ENCODE results near the gene CFAP141. TPM values are rescaled to one million over a fixed set of nuclear protein-coding genes. Genes with fewer than 3 reads are reported as not detected.

CFAP141 gene
- total RNA-seq, 1 experiment from 2014 or later, result not detected

GRCh38 chr1:154191990-154192461 lies 14.1 kb downstream of the CFAP141 start, which contains the start of gene TPM3:
Gene TPM3 (minus strand): TSS chr1:154192100. CDS start chr1:154192018, 82 bp downstream.
- ATAC-seq, result no peak
- H3K9ac ChIP-seq (ENCODE audit: low read length), result no peak within 1 kb of the TSS
- H3K4me3 ChIP-seq (replicated peaks in 1 of 2; ENCODE audit: low read depth in 1 of 2, low read length in 2 of 2), result no peak within 1 kb of the TSS
- POLR2A ChIA-PET, result no interaction called here
- no peak for DNase-seq (ENCODE audit: low read depth, low spot score)
- TF ChIP-seq EZH2phosphoT487 (IDR thresholded peaks at IDR 0.05; ENCODE audit: borderline replicate concordance) (no peak), POLR2AphosphoS5 (IDR thresholded peaks at IDR 0.05; ENCODE audit: low read depth, low read length) (no peak), JUND (IDR thresholded peaks at IDR 0.05) (no peak), POLR2A (IDR thresholded peaks at IDR 0.05; ENCODE audit: borderline replicate concordance, extremely low read depth, insufficient read depth, insufficient read length) (no peak), EZH2 (IDR thresholded peaks at IDR 0.05) (no peak), ATF3 (IDR thresholded peaks at IDR 0.05) (no peak), TCF7L2 (IDR thresholded peaks at IDR 0.05; ENCODE audit: borderline replicate concordance, extremely low read depth, insufficient read depth, insufficient read length) (no peak)
- intact Hi-C loops (cut with micrococcal nuclease), result no loop called here
- H3K27ac ChIP-seq (ENCODE audit: low read depth, low read length), result no peak within 1 kb of the TSS
- no TSS peak for BruUV-seq (replicated peaks)
- H3K79me2 ChIP-seq (ENCODE audit: insufficient read depth, low read length), result no peaks in the 10 kb centered on the region
- no peak within 1 kb of the TSS for H2AFZ ChIP-seq (ENCODE audit: low read depth, low read length, poor library complexity, severe bottlenecking)
- CTCF ChIA-PET, result no interaction called here
- H3K9me3 ChIP-seq (ENCODE audit: control insufficient read depth in 1 of 2, insufficient read depth in 1 of 2, low read depth in 1 of 2, low read length in 2 of 2), result no peaks in the 10 kb centered on the region
- no peak within 1 kb of the TSS for H3K4me2 ChIP-seq (ENCODE audit: low read length)
- peaks cover 2 to 6% of the 10 kb centered on the region in 2 experiments; a peak in 2 of 4 replicates for H3K4me1 ChIP-seq (ENCODE audit: control insufficient read depth in 1 of 2, insufficient read depth in 2 of 2, low read length in 2 of 2)
- H3K27me3 ChIP-seq (ENCODE audit: insufficient read depth, low read length), result peaks cover 36% of the 10 kb centered on the region; the same call in 1 of the 2 replicates
- RAD21 ChIA-PET (ENCODE audit: low non-redundant PET in 1 of 2, low total read pairs in 2 of 2, uncharacterized antibody in 2 of 2, unreplicated experiment in 2 of 2), result no interaction called here
- H4K20me1 ChIP-seq (ENCODE audit: insufficient read depth), result no peaks in the 10 kb centered on the region
- H3K36me3 ChIP-seq (ENCODE audit: control insufficient read depth in 1 of 2, insufficient read depth in 2 of 2, low read length in 2 of 2), result no peaks in the 10 kb centered on the region
- H3K9me2 ChIP-seq (ENCODE audit: insufficient read depth), result peaks cover 4% of the 10 kb centered on the region; the same call in 1 of the 2 replicates

- intact Hi-C loops (cut with micrococcal nuclease), result no loop called here
- H3K27ac ChIP-seq (ENCODE audit: low read depth, low read length), result no peak overlapping the region
- no peaks in the 10 kb centered on the region for H3K9me3 ChIP-seq (ENCODE audit: control insufficient read depth in 1 of 2, insufficient read depth in 1 of 2, low read depth in 1 of 2, low read length in 2 of 2)
- BruUV-seq (replicated peaks), result no TSS peak
- no peak for TF ChIP-seq CBX3 (IDR thresholded peaks at IDR 0.05; ENCODE audit: low read depth)
- H3K4me1 ChIP-seq (ENCODE audit: control insufficient read depth in 1 of 2, insufficient read depth in 2 of 2, low read length in 2 of 2), result peaks cover 0 to 3% of the 10 kb centered on the region in 2 experiments; a peak in 1 of 4 replicates
- peaks cover 36% of the 10 kb centered on the region; the same call in 1 of the 2 replicates for H3K27me3 ChIP-seq (ENCODE audit: insufficient read depth, low read length)
- POLR2A ChIA-PET, result no interaction called here
- H3K79me2 ChIP-seq (ENCODE audit: insufficient read depth, low read length), result no peaks in the 10 kb centered on the region
- RAD21 ChIA-PET (ENCODE audit: low non-redundant PET in 1 of 2, low total read pairs in 2 of 2, uncharacterized antibody in 2 of 2, unreplicated experiment in 2 of 2), result no interaction called here
- ATAC-seq (no peak), DNase-seq (ENCODE audit: low read depth, low spot score) (no peak)
- H3K9me2 ChIP-seq (ENCODE audit: insufficient read depth), result peaks cover 4% of the 10 kb centered on the region; the same call in 1 of the 2 replicates
- H3K4me3 ChIP-seq (replicated peaks in 1 of 2; ENCODE audit: low read depth in 1 of 2, low read length in 2 of 2), result no peak overlapping the region
- H2AFZ ChIP-seq (ENCODE audit: low read depth, low read length, poor library complexity, severe bottlenecking), result no peak overlapping the region
- no peaks in the 10 kb centered on the region for H3K36me3 ChIP-seq (ENCODE audit: control insufficient read depth in 1 of 2, insufficient read depth in 2 of 2, low read length in 2 of 2)
- H3K9ac ChIP-seq (ENCODE audit: low read length), result no peak overlapping the region
- H4K20me1 ChIP-seq (ENCODE audit: insufficient read depth), result no peaks in the 10 kb centered on the region
- H3K4me2 ChIP-seq (ENCODE audit: low read length), result no peak overlapping the region
- CTCF ChIA-PET, result no interaction called here
Measured at GRCh38 chr1:154190550-154190949, 15.6 kb downstream of the CFAP141 start.

All from HCT116 (cell line).